OCI-LY7 (cell line): ENCODE measurements around the gene SKIC2. TPM values are rescaled to one million over a fixed set of nuclear protein-coding genes. Genes with fewer than 3 reads are reported as not detected.
A peak's percentile ranks its signal among the peaks of the same experiment; 100 is the strongest.

Source experiments
- BruUV-seq: library from RNA; stranded (reverse); fragments of 400-500 nt; replicated peaks from 2 replicates; lab custom pipeline; 2021; lab: Mats Ljungman, UMichigan
- CTCF ChIA-PET: fragments of 300-600 bp; sonication (Branson Sonifier 250); formaldehyde crosslinking; loops from one replicate; lab custom pipeline; 2022; ENCODE audit warnings: antibody characterized with exemption; ENCODE audit not compliant: unreplicated experiment; lab: Charles Lee
- POLR2A ChIA-PET: fragments of 300-600 bp; sonication (Branson Sonifier 250); formaldehyde crosslinking; loops from one replicate; lab custom pipeline; 2022; ENCODE audit warnings: antibody characterized with exemption; lab: Charles Lee
- DNase-seq: peaks from one replicate; pipeline ENCODE4 v3.0.0-alpha.2; 2015; ENCODE audit warnings: low spot score
- H2AFZ ChIP-seq: fragments of 200-600 bp; sonication (generic), shearing (Covaris generic); 2 replicates; pipeline ENCODE4 v1.6.1; 2014; ENCODE audit warnings: mild to moderate bottlenecking, antibody characterized with exemption, low read length, moderate library complexity
- H3K27ac ChIP-seq: fragments of 200-600 bp; sonication (generic); 2 replicates; pipeline ENCODE4 v1.5.1; 2014; ENCODE audit warnings: mixed run types, low read depth, mild to moderate bottlenecking, moderate library complexity, low read length, inconsistent platforms; ENCODE audit not compliant: poor library complexity, severe bottlenecking
- H3K36me3 ChIP-seq: fragments of 200-600 bp; sonication (generic); 2 replicates; pipeline ENCODE4 v1.6.1; 2014; ENCODE audit warnings: mild to moderate bottlenecking, antibody characterized with exemption, low read length, moderate library complexity, mixed read lengths; ENCODE audit not compliant: insufficient read depth
- H3K4me1 ChIP-seq: fragments of 200-600 bp; sonication (generic); 2 replicates; pipeline ENCODE4 v1.5.1; 2014; ENCODE audit warnings: mild to moderate bottlenecking, low read length; ENCODE audit not compliant: insufficient read depth, poor library complexity, severe bottlenecking
- H3K4me2 ChIP-seq: fragments of 200-600 bp; sonication (generic); 2 replicates; pipeline ENCODE4 v1.6.1; 2014; ENCODE audit warnings: mild to moderate bottlenecking, low read length
- H3K4me3 ChIP-seq: fragments of 200-600 bp; sonication (generic); 2 replicates; pipeline ENCODE4 v1.5.1; 2014; ENCODE audit warnings: mild to moderate bottlenecking, low read depth, low read length; ENCODE audit not compliant: poor library complexity, severe bottlenecking
- H3K79me2 ChIP-seq: fragments of 200-600 bp; sonication (generic); 2 replicates; pipeline ENCODE4 v1.6.1; 2016; ENCODE audit warnings: low read depth, mild to moderate bottlenecking, low read length, moderate library complexity, mixed read lengths; ENCODE audit not compliant: insufficient read depth
- H3K9me2 ChIP-seq: fragments of 200-600 bp; sonication (generic); 2 replicates; pipeline ENCODE4 v1.6.1; 2016; ENCODE audit warnings: mild to moderate bottlenecking, low read length, mixed read lengths; ENCODE audit not compliant: insufficient read depth
- H3K9me3 ChIP-seq: fragments of 200-600 bp; sonication (generic); 2 replicates; pipeline ENCODE4 v1.6.1; 2014; ENCODE audit warnings: mild to moderate bottlenecking, mixed run types, low read length, mixed read lengths
- H4K20me1 ChIP-seq: fragments of 200-600 bp; sonication (generic); 2 replicates; pipeline ENCODE4 v1.6.1; 2014; ENCODE audit warnings: mild to moderate bottlenecking, antibody characterized with exemption, low read length, moderate library complexity, mixed read lengths; ENCODE audit not compliant: insufficient read depth
- CTCF ChIP-seq: fragments of 200-600 bp; sonication (generic); conservative IDR thresholded peaks from 2 replicates; pipeline ENCODE4 v1.5.1; 2014; ENCODE audit warnings: mild to moderate bottlenecking, antibody characterized with exemption, low read length, moderate library complexity, mixed read lengths
- EZH2phosphoT487 ChIP-seq: fragments of 200-600 bp; sonication (generic); IDR thresholded peaks from 2 replicates; pipeline ENCODE4 v1.6.1; 2018; ENCODE audit warnings: low read depth, borderline replicate concordance, mild to moderate bottlenecking, mixed run types, antibody characterized with exemption, low read length, moderate library complexity, mixed read lengths
- intact Hi-C: fragments of 100-400 bp; cut with micrococcal nuclease; formaldehyde crosslinking; loops from one replicate; pipeline ENCODE4 v1.10.0; 2022; ENCODE audit not compliant: unreplicated experiment
- total RNA-seq, 2 experiments: library from RNA; depleted of rRNA in 1 of 2; stranded (reverse); fragments of >200 nt in 1 of 2; shearing (Covaris generic) in 1 of 2; gene quantifications; 2 replicates each; pipeline ENCODE4 v1.2.3, GENCODE V29; 2014 to 2022

SKIC2 gene
- total RNA-seq, 2 experiments from 2014 or later = 45.8 to 77.5 TPM

- Histone ChIP-seq H3K4me3 (no peak overlapping the region), H3K4me1 (no peaks in the 10 kb centered on the region)
- intact Hi-C loops = loop anchor here (1.0 to 10.0 kb wide), 2 partner anchors 50 to 247 kb away; partner anchors contain the start of genes ABHD16A, LY6G6F and ZBTB12
Measured at GRCh38 chr6:31952140-31952805, 6.7 kb upstream of the SKIC2 start.

GRCh38 chr6:31952890-31953289 is 6.1 kb upstream of the SKIC2 start:
- intact Hi-C loops = loop anchor here (1.0 to 10.0 kb wide), 2 partner anchors 51 to 248 kb away; partner anchors contain the start of genes ABHD16A, LY6G6F and ZBTB12
- BruUV-seq = no TSS peak
- no peak overlapping the region for H3K27ac ChIP-seq
- peaks cover 4% of the 10 kb centered on the region for H3K4me1 ChIP-seq
- TF ChIP-seq EZH2phosphoT487 (no peak), CTCF (no peak)
- no peaks in the 10 kb centered on the region for H3K9me2 ChIP-seq
- H3K9me3 ChIP-seq = no peaks in the 10 kb centered on the region
- POLR2A ChIA-PET = no interaction called here
- CTCF ChIA-PET = no interaction called here
- no peaks in the 10 kb centered on the region for H4K20me1 ChIP-seq
- no peak for DNase-seq
- no peak overlapping the region for H3K4me3 ChIP-seq
- H3K79me2 ChIP-seq = peaks cover 6% of the 10 kb centered on the region; the same call in 1 of the 2 replicates
- H3K4me2 ChIP-seq = no peak overlapping the region
- no peak overlapping the region for H2AFZ ChIP-seq
- H3K36me3 ChIP-seq = peaks cover 64% of the 10 kb centered on the region

More at GRCh38 chr6:31952140-31952805, 6.7 kb upstream of the SKIC2 start:
- Histone ChIP-seq H3K79me2 (no peaks in the 10 kb centered on the region; the same call in 1 of the 2 replicates), H3K36me3 (peaks cover 62% of the 10 kb centered on the region), H4K20me1 (no peaks in the 10 kb centered on the region), H3K9me3 (no peaks in the 10 kb centered on the region), H3K9me2 (no peaks in the 10 kb centered on the region), H2AFZ (no peak overlapping the region), H3K27ac (no peak overlapping the region), H3K4me2 (no peak overlapping the region)
- DNase-seq = peak; percentile 44
- no TSS peak for BruUV-seq
- TF ChIP-seq EZH2phosphoT487 (no peak), CTCF (peak; percentile 84)
- ChIA-PET CTCF (interaction anchor here (1.4 kb wide), 1 partner anchor 22 kb away, joined by 4 read pairs; no protein-coding TSS in a partner anchor), POLR2A (interaction anchor here (0.7 kb wide), 1 partner anchor 131 kb away, joined by 3 read pairs; no protein-coding TSS in a partner anchor)

GRCh38 chr6:31954511-31954910 is 4.5 kb upstream of the SKIC2 start:
- POLR2A ChIA-PET = no interaction called here
- H3K9me2 ChIP-seq = no peaks in the 10 kb centered on the region
- intact Hi-C loops = loop anchor here (10.0 kb wide), 1 partner anchor 250 kb away; the partner anchor contains the start of genes ABHD16A and LY6G6F
- H3K4me3 ChIP-seq = no peak overlapping the region
- no peaks in the 10 kb centered on the region for H3K9me3 ChIP-seq
- no peak overlapping the region for H3K4me2 ChIP-seq
- H4K20me1 ChIP-seq = no peaks in the 10 kb centered on the region
- CTCF ChIA-PET = no interaction called here
- H3K36me3 ChIP-seq = peaks cover 64% of the 10 kb centered on the region
- BruUV-seq = no TSS peak
- TF ChIP-seq EZH2phosphoT487 (no peak), CTCF (no peak)
- peaks cover 8% of the 10 kb centered on the region for H3K4me1 ChIP-seq
- H3K27ac ChIP-seq = no peak overlapping the region
- DNase-seq = no peak
- peaks cover 17% of the 10 kb centered on the region; the same call in 1 of the 2 replicates for H3K79me2 ChIP-seq
- no peak overlapping the region for H2AFZ ChIP-seq
